Endodermal cell (in vitro differentiated cells): ENCODE measurements around the gene NBPF4. TPM values are rescaled to one million over a fixed set of nuclear protein-coding genes. Genes with fewer than 3 reads are reported as not detected.
"Not testable (repeated sequence)": the region's sequence is repeated elsewhere in the genome, so short reads cannot be mapped to it uniquely, and the experiment has no call there.

Experiments used
- DNase-seq: peaks from one replicate; pipeline ENCODE4 v3.0.0-alpha.2; 2017
- H3K27ac ChIP-seq: 2 replicates; pipeline ENCODE4 v1.5.1; 2013; ENCODE audit warnings: mild to moderate bottlenecking, low read depth, low read length, moderate library complexity
- H3K27me3 ChIP-seq: 2 replicates; pipeline ENCODE4 v1.6.1; 2013; ENCODE audit warnings: mild to moderate bottlenecking, low read length, moderate library complexity; ENCODE audit not compliant: insufficient read depth, control insufficient read depth, poor library complexity, severe bottlenecking
- H3K36me3 ChIP-seq: 2 replicates; pipeline ENCODE4 v1.7.0; 2013; ENCODE audit warnings: mild to moderate bottlenecking, low read length, moderate library complexity; ENCODE audit not compliant: control insufficient read depth, insufficient read depth
- H3K4me1 ChIP-seq: one replicate; pipeline ENCODE4 v1.7.0; 2013; ENCODE audit warnings: low read length; ENCODE audit not compliant: control insufficient read depth, insufficient read depth
- H3K4me3 ChIP-seq: 2 replicates; pipeline ENCODE4 v1.5.1; 2013; ENCODE audit warnings: mild to moderate bottlenecking, low read length, moderate library complexity
- H3K9ac ChIP-seq: 2 replicates; pipeline ENCODE4 v1.6.1; 2013; ENCODE audit warnings: mild to moderate bottlenecking, low read length, moderate library complexity; ENCODE audit not compliant: poor library complexity, severe bottlenecking; ENCODE audit errors: extremely low read depth
- H3K9me3 ChIP-seq: 2 replicates; pipeline ENCODE4 v1.6.1; 2013; ENCODE audit warnings: mild to moderate bottlenecking, low read length, moderate library complexity; ENCODE audit not compliant: control insufficient read depth
- H3K27ac Mint-ChIP-seq: 2 replicates; pipeline ENCODE4 v1.8.0; 2020; ENCODE audit warnings: mixed read lengths
- H3K27me3 Mint-ChIP-seq: 2 replicates; pipeline ENCODE4 v1.8.0; 2021; ENCODE audit warnings: mild to moderate bottlenecking, mixed read lengths; ENCODE audit not compliant: insufficient read depth
- H3K36me3 Mint-ChIP-seq: 2 replicates; pipeline ENCODE4 v1.8.0; 2020; ENCODE audit warnings: low read depth, mixed read lengths
- H3K4me1 Mint-ChIP-seq: 2 replicates; pipeline ENCODE4 v1.8.0; 2020; ENCODE audit warnings: mixed read lengths
- H3K4me3 Mint-ChIP-seq: 2 replicates; pipeline ENCODE4 v1.8.0; 2020; ENCODE audit warnings: mild to moderate bottlenecking, moderate library complexity, mixed read lengths
- H3K9me3 Mint-ChIP-seq: 2 replicates; pipeline ENCODE4 v1.8.0; 2020; ENCODE audit warnings: mild to moderate bottlenecking, mixed read lengths
- WGBS, 2 experiments: methylation state at CpG; one replicate each; pipeline versions ENCODE4 v1.1.5 to v1.1.7; 2013; ENCODE audit warnings: missing lambda C conversion rate in 2 of 2, mixed read lengths in 1 of 2; ENCODE audit not compliant: insufficient coverage in 1 of 2, insufficient read length in 1 of 2; 5-methylcytosine and 5-hydroxymethylcytosine counted together
- long read RNA-seq, 4 experiments: library from polyadenylated mRNA in 2 of 4; library from RNA in 1 of 4; library from capped mRNA in 1 of 4; stranded (forward) in 3 of 4; unstranded in 1 of 4; transcript quantifications; one replicate each; pipeline ENCODE4 v2.0.0, GENCODE V29; 2020 to 2021; ENCODE audit warnings: inconsistent platforms in 1 of 4
- polyA plus RNA-seq, 2 experiments: library from polyadenylated mRNA; stranded (reverse); fragments of 50-300 nt; gene quantifications; one replicate each; pipeline ENCODE4 v1.2.3, GENCODE V29; 2013
- total RNA-seq, 2 donors: library from RNA; stranded (reverse); fragmentation: NEBNext Ultra II Directional in 1 of 2; extraction: Animal tissue kit (Norgen Biotek cat#: 25700) in 1 of 2; gene quantifications; 2 replicates in 1 of 2; 3 replicates in 1 of 2; pipeline ENCODE4 v1.2.1, GENCODE V29; 2021

Gene NBPF4
- not detected for total RNA-seq
- not detected for polyA plus RNA-seq (2013, experiment 1 of 2)
- polyA plus RNA-seq (2013, experiment 2 of 2), result not detected
- long read RNA-seq, experiment 1, result 0 reads
- long read RNA-seq, experiment 2, result 0 reads
- long read RNA-seq, experiment 3, result 0 reads
- long read RNA-seq, experiment 4, result 0 reads

DNA sequence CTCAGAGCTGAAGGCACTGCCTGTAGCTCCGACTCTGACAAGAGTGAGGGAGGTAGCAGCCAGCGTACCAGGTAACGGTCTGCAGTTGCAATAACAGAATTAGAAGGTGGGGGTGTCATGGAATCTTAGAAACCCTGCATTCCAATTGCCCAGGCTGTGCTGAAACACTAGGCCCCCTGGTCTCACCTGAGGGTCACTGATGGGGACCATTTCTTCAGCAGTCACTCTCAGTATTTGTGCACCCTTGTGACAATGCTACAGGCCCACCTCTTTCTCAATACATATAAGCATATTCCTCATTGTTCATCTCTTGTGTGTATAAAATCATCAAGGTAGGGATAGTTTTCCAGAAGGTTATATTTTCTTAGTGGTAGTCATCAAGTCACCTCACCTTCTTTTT is at the start of gene NBPF4:
TSS of gene NBPF4 (minus strand) at position 101 of the 400 bp plus-strand sequence. CDS start 315 bp downstream, outside the sequence.
- not testable (repeated sequence) for H3K36me3 Mint-ChIP-seq, H3K9ac ChIP-seq, H3K4me1 Mint-ChIP-seq, H3K27me3 ChIP-seq, H3K9me3 Mint-ChIP-seq, H3K4me3 Mint-ChIP-seq, H3K36me3 ChIP-seq, DNase-seq, H3K4me1 ChIP-seq, H3K27me3 Mint-ChIP-seq, H3K4me3 ChIP-seq, H3K27ac ChIP-seq, H3K9me3 ChIP-seq, H3K27ac Mint-ChIP-seq
- no CpG with 5 or more reads among the region's 3 CpGs for whole genome bisulfite sequencing, 2 experiments

- H3K27me3 Mint-ChIP-seq, H3K4me1 ChIP-seq, H3K27ac ChIP-seq, H3K9me3 ChIP-seq, H3K4me1 Mint-ChIP-seq, H3K36me3 Mint-ChIP-seq, H3K9ac ChIP-seq, H3K36me3 ChIP-seq, H3K4me3 Mint-ChIP-seq, H3K4me3 ChIP-seq, H3K9me3 Mint-ChIP-seq, H3K27ac Mint-ChIP-seq, H3K27me3 ChIP-seq, DNase-seq: not testable (repeated sequence)
- no CpG with 5 or more reads among the region's 6 CpGs for WGBS, 2 experiments
Observed at GRCh38 chr1:108282528-108283257, 38.8 kb upstream of the NBPF4 start.

DNA sequence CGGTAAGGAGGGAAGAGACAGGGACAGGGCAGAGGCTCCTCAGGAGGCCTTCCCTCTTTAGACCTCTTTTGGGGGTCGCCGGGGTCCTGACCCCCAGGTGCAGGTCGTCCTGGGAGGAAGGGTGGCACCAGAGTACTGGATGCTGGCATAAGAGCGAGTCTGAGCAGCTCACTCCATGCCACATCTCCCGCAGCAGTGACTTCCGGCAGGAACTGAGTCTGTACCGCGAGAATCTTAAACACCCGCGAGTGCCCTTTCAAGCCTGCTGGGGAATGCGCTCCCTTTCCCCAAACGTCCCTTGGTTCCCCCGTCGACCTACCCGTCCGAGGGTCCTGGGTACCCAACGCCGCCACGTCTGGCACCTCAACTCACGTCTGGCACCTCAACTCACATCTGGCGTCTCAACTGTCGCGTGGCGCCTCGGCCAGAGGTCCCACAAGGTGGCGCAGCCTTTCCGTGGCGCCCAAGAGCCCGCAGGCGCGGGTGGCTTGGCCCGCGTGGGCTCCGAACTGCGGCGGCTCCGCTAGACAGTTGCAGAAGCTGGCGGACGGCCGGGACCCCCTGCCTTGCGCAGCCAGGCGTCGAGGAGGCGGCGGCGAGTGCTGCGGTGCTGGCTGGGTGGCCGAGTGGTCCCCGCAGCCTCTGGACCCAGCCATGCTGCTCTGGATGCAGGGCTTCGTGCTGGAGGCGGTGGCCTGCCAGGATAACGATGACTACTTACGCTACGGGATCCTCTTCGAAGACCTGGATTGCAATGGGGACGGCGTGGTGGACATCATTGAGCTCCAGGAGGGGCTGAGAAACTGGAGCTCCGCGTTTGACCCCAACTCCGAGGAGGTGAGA is 28.8 kb upstream of the NBPF4 start:
- H3K27me3 ChIP-seq, DNase-seq: not testable (repeated sequence)
- WGBS, 2 experiments, result no CpG with 5 or more reads among the region's 61 CpGs

GRCh38 chr1:108267097-108267496 is 23.2 kb upstream of the NBPF4 start:
- no CpG with 5 or more reads among the region's 1 CpG for WGBS, 2 experiments
- not testable (repeated sequence) for H3K4me3 ChIP-seq, H3K4me1 ChIP-seq, H3K27me3 ChIP-seq, H3K27ac Mint-ChIP-seq, H3K36me3 ChIP-seq, H3K27ac ChIP-seq, H3K4me3 Mint-ChIP-seq, DNase-seq, H3K27me3 Mint-ChIP-seq, H3K36me3 Mint-ChIP-seq, H3K9me3 ChIP-seq, H3K4me1 Mint-ChIP-seq, H3K9ac ChIP-seq, H3K9me3 Mint-ChIP-seq

More for the DNA sequence above, 28.8 kb upstream of the NBPF4 start:
- not testable (repeated sequence) for H3K9ac ChIP-seq, H3K27me3 Mint-ChIP-seq, H3K4me1 ChIP-seq, H3K4me1 Mint-ChIP-seq, H3K4me3 ChIP-seq, H3K9me3 Mint-ChIP-seq, H3K36me3 ChIP-seq, H3K9me3 ChIP-seq, H3K27ac ChIP-seq, H3K36me3 Mint-ChIP-seq, H3K4me3 Mint-ChIP-seq, H3K27ac Mint-ChIP-seq

DNA sequence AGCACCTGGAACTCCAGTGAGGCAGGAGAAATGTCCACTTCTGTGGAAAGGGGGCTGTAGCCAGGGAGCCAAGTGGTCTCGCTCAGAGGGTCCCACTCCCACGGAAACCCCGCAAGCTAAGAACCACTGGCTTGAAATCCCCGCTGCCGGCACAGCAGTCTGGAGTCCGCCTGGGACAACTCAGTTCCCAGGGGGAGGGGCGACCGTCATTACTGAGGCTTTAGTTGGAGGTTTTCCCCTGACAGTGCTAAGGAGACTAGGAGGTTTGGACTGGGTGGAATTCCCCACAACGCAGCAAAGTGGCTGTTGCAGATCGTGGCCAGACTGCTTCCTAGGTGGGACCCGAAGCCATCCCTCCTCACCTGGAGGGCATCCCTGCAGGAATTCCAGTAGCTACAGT is 18.1 kb upstream of the NBPF4 start:
- not testable (repeated sequence) for H3K9ac ChIP-seq, H3K4me3 ChIP-seq, H3K27ac ChIP-seq, H3K27me3 Mint-ChIP-seq, H3K9me3 ChIP-seq, DNase-seq, H3K36me3 Mint-ChIP-seq, H3K4me1 ChIP-seq, H3K27ac Mint-ChIP-seq, H3K4me1 Mint-ChIP-seq, H3K4me3 Mint-ChIP-seq, H3K9me3 Mint-ChIP-seq, H3K27me3 ChIP-seq, H3K36me3 ChIP-seq
- no CpG with 5 or more reads among the region's 11 CpGs for WGBS, 2 experiments

DNA sequence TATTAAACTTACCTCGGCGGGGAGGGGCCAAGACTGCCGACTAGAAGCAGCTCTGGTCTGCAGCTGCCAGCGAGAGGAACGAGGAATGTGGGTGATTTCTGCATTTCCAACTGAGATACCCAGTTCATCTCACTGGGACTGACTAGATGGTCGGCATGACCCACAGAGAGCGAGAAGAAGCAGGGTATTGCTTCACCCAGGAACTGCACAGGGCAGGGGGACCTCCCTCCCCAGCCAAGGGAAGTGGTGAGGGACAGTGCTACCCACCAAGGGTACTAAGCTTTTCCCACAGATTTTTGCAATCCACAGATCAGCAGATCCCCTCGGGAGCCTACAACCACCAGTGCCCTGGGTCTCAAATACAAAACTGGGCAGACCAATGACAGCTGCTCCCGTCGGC is 17.6 kb upstream of the NBPF4 start:
- not testable (repeated sequence) for H3K9me3 Mint-ChIP-seq, H3K4me1 Mint-ChIP-seq, H3K9me3 ChIP-seq, H3K27me3 ChIP-seq, H3K9ac ChIP-seq, H3K36me3 Mint-ChIP-seq, H3K27ac ChIP-seq, H3K4me3 Mint-ChIP-seq, DNase-seq, H3K36me3 ChIP-seq, H3K27me3 Mint-ChIP-seq, H3K4me1 ChIP-seq, H3K27ac Mint-ChIP-seq, H3K4me3 ChIP-seq
- WGBS, 2 experiments, result no CpG with 5 or more reads among the region's 10 CpGs
